CD4-positive, alpha-beta T cell (primary cell): ENCODE data around the gene LIMCH1. TPM values are rescaled to one million over a fixed set of nuclear protein-coding genes. Genes with fewer than 3 reads are reported as not detected.

Experiments used
- ATAC-seq: fragments of 200-7000 bp; cut with Tn5 transposase; one replicate; pipeline ENCODE4 v1.10.0; 2022; ENCODE audit warnings: mild to moderate bottlenecking; ENCODE audit not compliant: poor library complexity
- CTCF ChIA-PET: fragments of 350-600 bp; sonication (Branson Sonifier 250); formaldehyde crosslinking; loops from one replicate; lab custom pipeline; 2021; ENCODE audit warnings: antibody characterized with exemption, inconsistent platforms; lab: Charles Lee
- POLR2A ChIA-PET: fragments of 350-600 bp; sonication (Branson Sonifier 250); formaldehyde crosslinking; loops from one replicate; lab custom pipeline; 2021; ENCODE audit warnings: antibody characterized with exemption, inconsistent platforms; lab: Charles Lee
- DNase-seq, 14 experiments: peaks; one replicate each; pipeline ENCODE4 v3.0.0-alpha.2; 2013 to 2020; ENCODE audit warnings: mixed read lengths in 2 of 14
- H3K27ac ChIP-seq, 2 donors: one replicate each; pipeline versions ENCODE4 v1.5.1 to v1.7.0; 2013; ENCODE audit warnings: low read length in 2 of 2, low read depth in 1 of 2, mild to moderate bottlenecking in 1 of 2
- H3K27me3 ChIP-seq, 2 experiments: 1 replicate in 1 of 2; 2 replicates in 1 of 2; pipeline versions ENCODE4 v1.6.1 to v1.7.0; 2013; ENCODE audit warnings: low read length in 2 of 2, control low read depth in 1 of 2, mild to moderate bottlenecking in 1 of 2, moderate library complexity in 1 of 2; ENCODE audit not compliant: insufficient read depth in 2 of 2, control insufficient read depth in 1 of 2
- H3K36me3 ChIP-seq: one replicate; pipeline ENCODE4 v1.6.1; 2013; ENCODE audit warnings: low read length, control low read depth; ENCODE audit not compliant: insufficient read depth
- H3K4me1 ChIP-seq: one replicate; pipeline ENCODE4 v1.6.1; 2013; ENCODE audit warnings: low read length, control low read depth; ENCODE audit not compliant: insufficient read depth
- H3K4me3 ChIP-seq: one replicate; pipeline ENCODE4 v1.5.1; 2013; ENCODE audit warnings: mild to moderate bottlenecking, low read length, moderate library complexity
- H3K9me3 ChIP-seq, 2 experiments: 1 replicate in 1 of 2; 2 replicates in 1 of 2; pipeline versions ENCODE4 v1.6.1 to v1.7.0; 2013; ENCODE audit warnings: low read length in 2 of 2, mild to moderate bottlenecking in 2 of 2, control low read depth in 1 of 2, moderate library complexity in 1 of 2; ENCODE audit not compliant: control insufficient read depth in 1 of 2, insufficient read depth in 1 of 2
- H3K27ac Mint-ChIP-seq: one replicate; pipeline ENCODE4 v1.8.0; 2020; ENCODE audit warnings: mixed read lengths
- H3K27me3 Mint-ChIP-seq: one replicate; pipeline ENCODE4 v1.8.0; 2021; ENCODE audit warnings: mixed read lengths
- H3K36me3 Mint-ChIP-seq: one replicate; pipeline ENCODE4 v1.8.0; 2021; ENCODE audit warnings: low read depth, mixed read lengths
- H3K4me1 Mint-ChIP-seq: one replicate; pipeline ENCODE4 v1.8.0; 2021; ENCODE audit warnings: low read depth, mixed read lengths
- H3K4me3 Mint-ChIP-seq: one replicate; pipeline ENCODE4 v1.8.0; 2020; ENCODE audit warnings: mild to moderate bottlenecking, mixed read lengths
- H3K9me3 Mint-ChIP-seq: one replicate; pipeline ENCODE4 v1.8.0; 2020; ENCODE audit warnings: mixed read lengths
- CTCF ChIP-seq: fragments of 200-600 bp; IDR thresholded peaks from one replicate; pipeline ENCODE4 v1.8.0; 2022; ENCODE audit warnings: antibody characterized with exemption, mild to moderate bottlenecking
- intact Hi-C, 2 experiments: fragments of 100-400 bp; cut with DNase I in 1 of 2; cut with micrococcal nuclease in 1 of 2; formaldehyde crosslinking; loops; one replicate each; pipeline versions ENCODE4 v1.15.1 to v1.9.0; 2023 to 2025; cut with DNase I, micrococcal nuclease
- total RNA-seq, 174 experiments: library from RNA in 2 of 174; stranded (reverse) in 2 of 174; gene quantifications; one replicate each; pipeline ENCODE4 v1.2.3 and lab custom pipeline; 2021 to 2026

The LIMCH1 gene
- total RNA-seq, 2 experiments from 2014 or later = not detected

DNA sequence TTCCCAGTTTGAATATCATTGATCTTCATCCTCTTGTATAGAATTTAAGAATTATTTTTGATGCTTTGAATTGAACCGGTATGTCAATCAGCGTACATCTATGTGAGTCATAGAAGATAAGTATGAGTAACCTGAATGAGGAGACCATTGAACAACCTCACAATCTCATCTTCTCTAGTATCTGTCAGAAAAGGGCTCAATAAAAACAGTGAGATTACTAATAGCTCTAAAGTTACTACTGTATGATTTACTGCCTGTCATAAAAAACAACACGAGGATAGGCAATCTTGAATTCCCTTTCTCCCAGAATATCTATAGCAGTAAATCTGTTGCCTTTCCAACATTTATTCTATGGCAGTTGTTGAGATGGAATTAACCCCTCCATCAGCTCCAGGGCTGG lies 174.5 kb downstream of the LIMCH1 start:
- H3K36me3 Mint-ChIP-seq = no peaks in the 10 kb centered on the region
- H3K9me3 ChIP-seq = no peaks in the 10 kb centered on the region
- H3K27me3 Mint-ChIP-seq = peaks cover 15% of the 10 kb centered on the region
- H3K4me1 ChIP-seq = no peaks in the 10 kb centered on the region
- TF ChIP-seq CTCF = no peak
- no peak for DNase-seq
- CTCF ChIA-PET = no interaction called here
- ATAC-seq = no peak
- POLR2A ChIA-PET = no interaction called here
- H3K27ac ChIP-seq = no peak overlapping the region
- H3K27ac Mint-ChIP-seq = no peak overlapping the region
- H3K4me3 ChIP-seq = no peak overlapping the region
- no peaks in the 10 kb centered on the region for H3K36me3 ChIP-seq
- peaks cover 0 to 3% of the 10 kb centered on the region in 2 experiments for H3K27me3 ChIP-seq
- H3K4me3 Mint-ChIP-seq = no peak overlapping the region
- no peaks in the 10 kb centered on the region for H3K4me1 Mint-ChIP-seq
- intact Hi-C loops = no loop called here
- H3K9me3 Mint-ChIP-seq = no peaks in the 10 kb centered on the region

DNA sequence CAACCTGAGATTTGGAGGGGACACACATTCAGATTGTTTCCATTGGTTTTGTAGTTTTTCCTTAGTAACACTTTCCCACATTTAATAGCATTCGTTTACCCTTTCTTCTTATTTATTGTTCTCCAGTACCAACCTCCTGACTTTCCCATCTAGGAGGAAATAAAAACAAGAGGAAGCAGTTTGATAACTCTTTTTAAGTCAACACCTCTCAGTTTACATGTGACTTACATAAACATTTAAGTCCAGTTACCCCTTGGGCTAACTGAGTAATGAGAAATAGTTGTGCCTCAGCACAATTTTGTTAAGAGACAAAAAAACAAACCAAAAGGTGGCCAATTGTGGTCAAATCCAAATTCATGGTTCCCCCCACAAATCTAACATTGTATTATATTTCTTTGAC lies 175.8 kb downstream of the LIMCH1 start:
- no peaks in the 10 kb centered on the region for H3K36me3 ChIP-seq
- no peaks in the 10 kb centered on the region for H3K27me3 ChIP-seq
- ATAC-seq (no peak), DNase-seq (no peak)
- Mint-ChIP-seq H3K4me1 (no peaks in the 10 kb centered on the region), H3K4me3 (no peak overlapping the region), H3K27ac (no peak overlapping the region), H3K9me3 (no peaks in the 10 kb centered on the region), H3K27me3 (peaks cover 9% of the 10 kb centered on the region), H3K36me3 (no peaks in the 10 kb centered on the region)
- ChIA-PET CTCF (no interaction called here), POLR2A (no interaction called here)
- H3K9me3 ChIP-seq = no peaks in the 10 kb centered on the region
- no peak overlapping the region for H3K27ac ChIP-seq
- no peak for TF ChIP-seq CTCF
- intact Hi-C loops = no loop called here
- H3K4me3 ChIP-seq = no peak overlapping the region
- no peaks in the 10 kb centered on the region for H3K4me1 ChIP-seq

DNA sequence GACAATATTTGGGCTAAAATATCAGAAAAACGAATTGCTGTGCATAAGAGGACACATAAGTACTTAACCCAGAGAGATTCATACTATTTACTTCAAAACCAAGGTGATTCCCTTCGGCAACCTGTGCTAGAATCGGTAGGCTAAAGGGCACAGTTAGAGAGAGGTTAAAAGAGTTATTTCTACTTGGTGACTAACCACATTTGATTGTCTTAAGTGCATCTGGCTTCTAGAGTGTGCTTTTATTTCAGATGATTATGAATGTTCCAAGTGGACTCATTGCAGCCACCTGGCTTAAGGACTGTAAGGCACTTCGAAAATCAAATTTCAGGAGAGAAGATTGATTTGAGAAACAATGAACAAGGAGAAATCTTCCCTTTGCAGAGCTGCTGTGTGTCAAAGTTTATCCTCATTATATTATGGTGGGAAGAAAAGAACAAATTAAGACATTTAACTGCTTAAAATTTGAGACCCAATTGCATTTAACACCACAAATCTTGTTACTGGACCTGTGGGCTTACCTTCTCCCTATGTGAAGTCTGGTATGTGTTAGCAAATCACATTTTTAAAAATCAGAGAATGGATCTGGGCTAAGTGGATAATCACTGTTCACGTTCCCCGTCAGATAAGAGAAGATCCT lies 176.5 kb downstream of the LIMCH1 start:
- Mint-ChIP-seq H3K4me1 (no peaks in the 10 kb centered on the region), H3K27me3 (peaks cover 4% of the 10 kb centered on the region), H3K4me3 (no peak overlapping the region), H3K36me3 (no peaks in the 10 kb centered on the region), H3K9me3 (no peaks in the 10 kb centered on the region), H3K27ac (no peak overlapping the region)
- H3K9me3 ChIP-seq = no peaks in the 10 kb centered on the region
- intact Hi-C loops = no loop called here
- POLR2A ChIA-PET = no interaction called here
- H3K27me3 ChIP-seq = no peaks in the 10 kb centered on the region
- CTCF ChIA-PET = no interaction called here
- H3K4me1 ChIP-seq = no peaks in the 10 kb centered on the region
- H3K27ac ChIP-seq = no peak overlapping the region
- DNase-seq = no peak
- no peak overlapping the region for H3K4me3 ChIP-seq
- H3K36me3 ChIP-seq = no peaks in the 10 kb centered on the region
- TF ChIP-seq CTCF = no peak
- no peak for ATAC-seq
